ENCODE results near the gene LRRN3. TPM values are rescaled to one million over a fixed set of nuclear protein-coding genes. Genes with fewer than 3 reads are reported as not detected.

LRRN3 gene
- total and polyA plus RNA-seq, 2 experiments from 2014 or later, result 0.40 TPM; not detected in 1

DNA sequence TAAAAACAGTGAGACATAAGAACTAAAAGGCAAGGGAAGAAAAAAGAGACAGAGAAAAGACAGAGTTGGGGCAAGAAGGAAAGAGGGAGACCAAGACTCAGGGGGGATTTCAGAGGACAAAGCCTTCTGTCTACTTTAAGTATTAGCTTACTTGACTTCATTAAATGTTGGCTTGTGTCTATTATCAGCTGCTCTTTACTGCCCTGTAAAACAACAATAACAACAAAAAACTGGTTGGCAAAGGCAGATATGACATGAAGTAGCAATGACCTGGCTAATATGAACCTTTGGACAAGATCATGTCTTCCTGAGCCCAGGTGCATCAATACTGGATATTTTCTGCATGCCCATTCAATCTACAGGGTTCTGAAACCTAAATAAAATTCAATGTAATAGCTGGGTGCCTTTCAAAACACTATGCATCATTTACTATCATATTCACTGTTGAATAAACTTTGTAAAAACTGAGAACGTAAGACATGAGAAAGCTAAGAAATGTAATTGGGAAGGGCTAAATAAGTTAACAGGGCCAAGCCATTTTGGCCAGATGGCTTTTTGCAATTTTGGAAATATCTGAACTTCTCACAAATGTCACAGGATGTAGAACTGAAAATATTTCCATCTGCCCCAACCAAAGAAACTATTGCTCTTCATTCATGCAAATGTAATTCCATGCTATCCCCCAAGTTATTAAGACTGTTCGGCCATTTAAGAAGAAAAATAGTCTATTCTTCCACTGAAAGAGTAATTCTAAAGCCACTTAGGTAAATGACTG is 49.4 kb downstream of the LRRN3 start:
- H3K27ac Mint-ChIP-seq, result no peak overlapping the region

More for the DNA sequence above, 49.4 kb downstream of the LRRN3 start:
- TF ChIP-seq CREB1 (CRISPR knock-in tag; IDR thresholded peaks at IDR 0.05; ENCODE audit: low read depth), result no peak
- TF ChIP-seq, protein P1, sequence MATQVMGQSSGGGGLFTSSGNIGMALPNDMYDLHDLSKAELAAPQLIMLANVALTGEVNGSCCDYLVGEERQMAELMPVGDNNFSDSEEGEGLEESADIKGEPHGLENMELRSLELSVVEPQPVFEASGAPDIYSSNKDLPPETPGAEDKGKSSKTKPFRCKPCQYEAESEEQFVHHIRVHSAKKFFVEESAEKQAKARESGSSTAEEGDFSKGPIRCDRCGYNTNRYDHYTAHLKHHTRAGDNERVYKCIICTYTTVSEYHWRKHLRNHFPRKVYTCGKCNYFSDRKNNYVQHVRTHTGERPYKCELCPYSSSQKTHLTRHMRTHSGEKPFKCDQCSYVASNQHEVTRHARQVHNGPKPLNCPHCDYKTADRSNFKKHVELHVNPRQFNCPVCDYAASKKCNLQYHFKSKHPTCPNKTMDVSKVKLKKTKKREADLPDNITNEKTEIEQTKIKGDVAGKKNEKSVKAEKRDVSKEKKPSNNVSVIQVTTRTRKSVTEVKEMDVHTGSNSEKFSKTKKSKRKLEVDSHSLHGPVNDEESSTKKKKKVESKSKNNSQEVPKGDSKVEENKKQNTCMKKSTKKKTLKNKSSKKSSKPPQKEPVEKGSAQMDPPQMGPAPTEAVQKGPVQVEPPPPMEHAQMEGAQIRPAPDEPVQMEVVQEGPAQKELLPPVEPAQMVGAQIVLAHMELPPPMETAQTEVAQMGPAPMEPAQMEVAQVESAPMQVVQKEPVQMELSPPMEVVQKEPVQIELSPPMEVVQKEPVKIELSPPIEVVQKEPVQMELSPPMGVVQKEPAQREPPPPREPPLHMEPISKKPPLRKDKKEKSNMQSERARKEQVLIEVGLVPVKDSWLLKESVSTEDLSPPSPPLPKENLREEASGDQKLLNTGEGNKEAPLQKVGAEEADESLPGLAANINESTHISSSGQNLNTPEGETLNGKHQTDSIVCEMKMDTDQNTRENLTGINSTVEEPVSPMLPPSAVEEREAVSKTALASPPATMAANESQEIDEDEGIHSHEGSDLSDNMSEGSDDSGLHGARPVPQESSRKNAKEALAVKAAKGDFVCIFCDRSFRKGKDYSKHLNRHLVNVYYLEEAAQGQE (IDR thresholded peaks at IDR 0.05; ENCODE audit: unreplicated experiment), result no peak
- TF ChIP-seq STAT1 (IDR thresholded peaks at IDR 0.05; ENCODE audit: unreplicated experiment), result no peak
- no peak for TF ChIP-seq NANOG (IDR thresholded peaks at IDR 0.05; ENCODE audit: borderline replicate concordance)
- TF ChIP-seq POLR2AphosphoS5 (IDR thresholded peaks at IDR 0.05; ENCODE audit: low read depth), result no peak
- no peak for TF ChIP-seq EZH2phosphoT487 (IDR thresholded peaks at IDR 0.05; ENCODE audit: unreplicated experiment)
- TF ChIP-seq EZH2 (IDR thresholded peaks at IDR 0.05; ENCODE audit: low read depth, unreplicated experiment), result no peak
- TF ChIP-seq, protein P2, sequence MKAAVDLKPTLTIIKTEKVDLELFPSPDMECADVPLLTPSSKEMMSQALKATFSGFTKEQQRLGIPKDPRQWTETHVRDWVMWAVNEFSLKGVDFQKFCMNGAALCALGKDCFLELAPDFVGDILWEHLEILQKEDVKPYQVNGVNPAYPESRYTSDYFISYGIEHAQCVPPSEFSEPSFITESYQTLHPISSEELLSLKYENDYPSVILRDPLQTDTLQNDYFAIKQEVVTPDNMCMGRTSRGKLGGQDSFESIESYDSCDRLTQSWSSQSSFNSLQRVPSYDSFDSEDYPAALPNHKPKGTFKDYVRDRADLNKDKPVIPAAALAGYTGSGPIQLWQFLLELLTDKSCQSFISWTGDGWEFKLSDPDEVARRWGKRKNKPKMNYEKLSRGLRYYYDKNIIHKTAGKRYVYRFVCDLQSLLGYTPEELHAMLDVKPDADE (IDR thresholded peaks at IDR 0.05), result no peak
- TF ChIP-seq, protein P3, sequence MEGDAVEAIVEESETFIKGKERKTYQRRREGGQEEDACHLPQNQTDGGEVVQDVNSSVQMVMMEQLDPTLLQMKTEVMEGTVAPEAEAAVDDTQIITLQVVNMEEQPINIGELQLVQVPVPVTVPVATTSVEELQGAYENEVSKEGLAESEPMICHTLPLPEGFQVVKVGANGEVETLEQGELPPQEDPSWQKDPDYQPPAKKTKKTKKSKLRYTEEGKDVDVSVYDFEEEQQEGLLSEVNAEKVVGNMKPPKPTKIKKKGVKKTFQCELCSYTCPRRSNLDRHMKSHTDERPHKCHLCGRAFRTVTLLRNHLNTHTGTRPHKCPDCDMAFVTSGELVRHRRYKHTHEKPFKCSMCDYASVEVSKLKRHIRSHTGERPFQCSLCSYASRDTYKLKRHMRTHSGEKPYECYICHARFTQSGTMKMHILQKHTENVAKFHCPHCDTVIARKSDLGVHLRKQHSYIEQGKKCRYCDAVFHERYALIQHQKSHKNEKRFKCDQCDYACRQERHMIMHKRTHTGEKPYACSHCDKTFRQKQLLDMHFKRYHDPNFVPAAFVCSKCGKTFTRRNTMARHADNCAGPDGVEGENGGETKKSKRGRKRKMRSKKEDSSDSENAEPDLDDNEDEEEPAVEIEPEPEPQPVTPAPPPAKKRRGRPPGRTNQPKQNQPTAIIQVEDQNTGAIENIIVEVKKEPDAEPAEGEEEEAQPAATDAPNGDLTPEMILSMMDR (conservative IDR thresholded peaks at IDR 0.05; ENCODE audit: low read depth in 2 of 2), result no peak
- no peak for TF ChIP-seq JUNB (IDR thresholded peaks at IDR 0.05; ENCODE audit: unreplicated experiment)
- TF ChIP-seq, protein P4, sequence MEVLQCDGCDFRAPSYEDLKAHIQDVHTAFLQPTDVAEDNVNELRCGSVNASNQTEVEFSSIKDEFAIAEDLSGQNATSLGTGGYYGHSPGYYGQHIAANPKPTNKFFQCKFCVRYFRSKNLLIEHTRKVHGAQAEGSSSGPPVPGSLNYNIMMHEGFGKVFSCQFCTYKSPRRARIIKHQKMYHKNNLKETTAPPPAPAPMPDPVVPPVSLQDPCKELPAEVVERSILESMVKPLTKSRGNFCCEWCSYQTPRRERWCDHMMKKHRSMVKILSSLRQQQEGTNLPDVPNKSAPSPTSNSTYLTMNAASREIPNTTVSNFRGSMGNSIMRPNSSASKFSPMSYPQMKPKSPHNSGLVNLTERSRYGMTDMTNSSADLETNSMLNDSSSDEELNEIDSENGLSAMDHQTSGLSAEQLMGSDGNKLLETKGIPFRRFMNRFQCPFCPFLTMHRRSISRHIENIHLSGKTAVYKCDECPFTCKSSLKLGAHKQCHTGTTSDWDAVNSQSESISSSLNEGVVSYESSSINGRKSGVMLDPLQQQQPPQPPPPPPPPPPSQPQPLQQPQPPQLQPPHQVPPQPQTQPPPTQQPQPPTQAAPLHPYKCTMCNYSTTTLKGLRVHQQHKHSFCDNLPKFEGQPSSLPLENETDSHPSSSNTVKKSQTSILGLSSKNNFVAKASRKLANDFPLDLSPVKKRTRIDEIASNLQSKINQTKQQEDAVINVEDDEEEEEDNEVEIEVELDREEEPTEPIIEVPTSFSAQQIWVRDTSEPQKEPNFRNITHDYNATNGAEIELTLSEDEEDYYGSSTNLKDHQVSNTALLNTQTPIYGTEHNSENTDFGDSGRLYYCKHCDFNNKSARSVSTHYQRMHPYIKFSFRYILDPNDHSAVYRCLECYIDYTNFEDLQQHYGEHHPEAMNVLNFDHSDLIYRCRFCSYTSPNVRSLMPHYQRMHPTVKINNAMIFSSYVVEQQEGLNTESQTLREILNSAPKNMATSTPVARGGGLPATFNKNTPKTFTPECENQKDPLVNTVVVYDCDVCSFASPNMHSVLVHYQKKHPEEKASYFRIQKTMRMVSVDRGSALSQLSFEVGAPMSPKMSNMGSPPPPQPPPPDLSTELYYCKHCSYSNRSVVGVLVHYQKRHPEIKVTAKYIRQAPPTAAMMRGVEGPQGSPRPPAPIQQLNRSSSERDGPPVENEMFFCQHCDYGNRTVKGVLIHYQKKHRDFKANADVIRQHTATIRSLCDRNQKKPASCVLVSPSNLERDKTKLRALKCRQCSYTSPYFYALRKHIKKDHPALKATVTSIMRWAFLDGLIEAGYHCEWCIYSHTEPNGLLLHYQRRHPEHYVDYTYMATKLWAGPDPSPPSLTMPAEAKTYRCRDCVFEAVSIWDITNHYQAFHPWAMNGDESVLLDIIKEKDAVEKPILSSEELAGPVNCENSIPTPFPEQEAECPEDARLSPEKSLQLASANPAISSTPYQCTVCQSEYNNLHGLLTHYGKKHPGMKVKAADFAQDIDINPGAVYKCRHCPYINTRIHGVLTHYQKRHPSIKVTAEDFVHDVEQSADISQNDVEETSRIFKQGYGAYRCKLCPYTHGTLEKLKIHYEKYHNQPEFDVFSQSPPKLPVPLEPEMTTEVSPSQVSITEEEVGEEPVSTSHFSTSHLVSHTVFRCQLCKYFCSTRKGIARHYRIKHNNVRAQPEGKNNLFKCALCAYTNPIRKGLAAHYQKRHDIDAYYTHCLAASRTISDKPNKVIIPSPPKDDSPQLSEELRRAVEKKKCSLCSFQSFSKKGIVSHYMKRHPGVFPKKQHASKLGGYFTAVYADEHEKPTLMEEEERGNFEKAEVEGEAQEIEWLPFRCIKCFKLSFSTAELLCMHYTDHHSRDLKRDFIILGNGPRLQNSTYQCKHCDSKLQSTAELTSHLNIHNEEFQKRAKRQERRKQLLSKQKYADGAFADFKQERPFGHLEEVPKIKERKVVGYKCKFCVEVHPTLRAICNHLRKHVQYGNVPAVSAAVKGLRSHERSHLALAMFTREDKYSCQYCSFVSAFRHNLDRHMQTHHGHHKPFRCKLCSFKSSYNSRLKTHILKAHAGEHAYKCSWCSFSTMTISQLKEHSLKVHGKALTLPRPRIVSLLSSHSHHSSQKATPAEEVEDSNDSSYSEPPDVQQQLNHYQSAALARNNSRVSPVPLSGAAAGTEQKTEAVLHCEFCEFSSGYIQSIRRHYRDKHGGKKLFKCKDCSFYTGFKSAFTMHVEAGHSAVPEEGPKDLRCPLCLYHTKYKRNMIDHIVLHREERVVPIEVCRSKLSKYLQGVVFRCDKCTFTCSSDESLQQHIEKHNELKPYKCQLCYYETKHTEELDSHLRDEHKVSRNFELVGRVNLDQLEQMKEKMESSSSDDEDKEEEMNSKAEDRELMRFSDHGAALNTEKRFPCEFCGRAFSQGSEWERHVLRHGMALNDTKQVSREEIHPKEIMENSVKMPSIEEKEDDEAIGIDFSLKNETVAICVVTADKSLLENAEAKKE (CRISPR knock-in tag; IDR thresholded peaks at IDR 0.05), result no peak
- TF ChIP-seq ZNF114 (CRISPR knock-in tag; IDR thresholded peaks at IDR 0.05), result no peak
- no peak for TF ChIP-seq ZNF331 (CRISPR knock-in tag; IDR thresholded peaks at IDR 0.05; ENCODE audit: low read depth)
- H3K4me3 ChIP-seq, result no peak overlapping the region
- DNase-seq (ENCODE audit: low spot score), result no peak
- Mint-ChIP-seq H3K27me3 (ENCODE audit: insufficient read depth, low read depth, poor library complexity) (peaks cover 2% of the 10 kb centered on the region), H3K4me1 (peaks cover 7% of the 10 kb centered on the region; the same call in 1 of the 3 replicates), H3K36me3 (ENCODE audit: low read depth) (no peaks in the 10 kb centered on the region), H3K4me3 (no peak overlapping the region), H3K9me3 (no peaks in the 10 kb centered on the region)
- H3F3A ChIP-seq (replicated peaks; ENCODE audit: low read depth), result no peaks in the 10 kb centered on the region
- no peaks in the 10 kb centered on the region for H3K36me3 ChIP-seq (ENCODE audit: insufficient read depth)
- H2AFZ ChIP-seq, result no peak overlapping the region
- H3K79me2 ChIP-seq (replicated peaks; ENCODE audit: insufficient read depth), result no peaks in the 10 kb centered on the region
- H3K27ac ChIP-seq (ENCODE audit: low read depth), result no peak overlapping the region
- H3K9me2 ChIP-seq (ENCODE audit: insufficient read depth), result no peaks in the 10 kb centered on the region
- peaks cover 9% of the 10 kb centered on the region for H3K4me1 ChIP-seq (ENCODE audit: insufficient read depth)
- no peak overlapping the region for H3K4me2 ChIP-seq
- H4K20me1 ChIP-seq (replicated peaks; ENCODE audit: insufficient read depth), result no peaks in the 10 kb centered on the region
- no peak for ATAC-seq
- H3K27me3 ChIP-seq (ENCODE audit: insufficient read depth), result no peaks in the 10 kb centered on the region

Data from GM23338 (cell line).